Liver (tissue), 9 donors: ENCODE data around the gene NCAM2. TPM values are rescaled to one million over a fixed set of nuclear protein-coding genes. Genes with fewer than 3 reads are reported as not detected.
"Not testable (repeated sequence)": the region's sequence is repeated elsewhere in the genome, so short reads cannot be mapped to it uniquely, and the experiment has no call there.

Experiments used
- DNase-seq: peaks from one replicate; pipeline ENCODE4 v3.0.0-alpha.2; 2017; ENCODE audit warnings: low spot score
- H3K27ac ChIP-seq, 2 donors: one replicate each; pipeline ENCODE4 v1.7.0; 2013; ENCODE audit warnings: inconsistent platforms in 2 of 2, low read length in 2 of 2, control low read depth in 1 of 2, low read depth in 1 of 2, mild to moderate bottlenecking in 1 of 2
- H3K27me3 ChIP-seq, 4 donors: one replicate each; pipeline versions ENCODE4 v1.6.1 to v1.7.0; 2013; ENCODE audit warnings: low read length in 3 of 4, inconsistent platforms in 1 of 4, mild to moderate bottlenecking in 1 of 4, moderate library complexity in 1 of 4; ENCODE audit not compliant: control insufficient read depth in 4 of 4, insufficient read depth in 4 of 4
- H3K36me3 ChIP-seq, 4 donors: one replicate each; pipeline versions ENCODE4 v1.6.1 to v1.7.0; 2013; ENCODE audit warnings: low read length in 3 of 4, mild to moderate bottlenecking in 3 of 4, low read depth in 1 of 4, moderate library complexity in 1 of 4; ENCODE audit not compliant: control insufficient read depth in 4 of 4, insufficient read depth in 3 of 4
- H3K4me1 ChIP-seq, 4 donors: one replicate each; pipeline versions ENCODE4 v1.6.1 to v1.7.0; 2013; ENCODE audit warnings: low read length in 3 of 4, mild to moderate bottlenecking in 3 of 4, moderate library complexity in 1 of 4; ENCODE audit not compliant: control insufficient read depth in 4 of 4, insufficient read depth in 4 of 4
- H3K4me3 ChIP-seq, 3 donors: one replicate each; pipeline versions ENCODE4 v1.6.1 to v1.7.0; 2013; ENCODE audit warnings: low read length in 3 of 3, control low read depth in 1 of 3, low read depth in 1 of 3, mild to moderate bottlenecking in 1 of 3
- H3K9ac ChIP-seq, 2 donors: one replicate each; pipeline ENCODE4 v1.7.0; 2013; ENCODE audit warnings: low read length in 2 of 2, mild to moderate bottlenecking in 2 of 2, moderate library complexity in 2 of 2, control low read depth in 1 of 2, low read depth in 1 of 2
- H3K9me3 ChIP-seq, 4 donors: one replicate each; pipeline versions ENCODE4 v1.6.1 to v1.7.0; 2013; ENCODE audit warnings: low read length in 3 of 4; ENCODE audit not compliant: control insufficient read depth in 4 of 4
- EGR1 ChIP-seq, 2 donors: IDR thresholded peaks; 2 replicates each; pipeline ENCODE4 v1.6.1; 2016 to 2018; ENCODE audit warnings: antibody characterized with exemption in 2 of 2, low read depth in 2 of 2
- FOXA1 ChIP-seq: IDR thresholded peaks from 2 replicates; pipeline ENCODE4 v1.6.1; 2016; ENCODE audit warnings: antibody characterized with exemption
- FOXA2 ChIP-seq: IDR thresholded peaks from 2 replicates; pipeline ENCODE4 v1.6.1; 2016; ENCODE audit warnings: antibody characterized with exemption
- GABPA ChIP-seq, 2 donors: IDR thresholded peaks in 1 of 2; conservative IDR thresholded peaks in 1 of 2; 2 replicates each; pipeline ENCODE4 v1.6.1; 2016; ENCODE audit warnings: antibody characterized with exemption in 2 of 2, mild to moderate bottlenecking in 1 of 2, moderate library complexity in 1 of 2
- HNF4A ChIP-seq, 2 donors: conservative IDR thresholded peaks; 2 replicates each; pipeline ENCODE4 v1.6.1; 2016; ENCODE audit warnings: antibody characterized with exemption in 2 of 2, mild to moderate bottlenecking in 2 of 2
- HNF4G ChIP-seq: IDR thresholded peaks from 2 replicates; pipeline ENCODE4 v1.6.1; 2016; ENCODE audit warnings: antibody characterized with exemption
- JUND ChIP-seq, 2 donors: IDR thresholded peaks; 2 replicates each; pipeline ENCODE4 v1.6.1; 2016; ENCODE audit warnings: antibody characterized with exemption in 2 of 2
- NR2F2 ChIP-seq: IDR thresholded peaks from 2 replicates; pipeline ENCODE4 v1.6.1; 2016; ENCODE audit warnings: antibody characterized with exemption
- RAD21 ChIP-seq, 2 donors: IDR thresholded peaks; 2 replicates each; pipeline ENCODE4 v1.6.1; 2016; ENCODE audit warnings: antibody characterized with exemption in 2 of 2, mild to moderate bottlenecking in 2 of 2
- RXRA ChIP-seq, 2 donors: IDR thresholded peaks; 2 replicates each; pipeline ENCODE4 v1.6.1; 2017 to 2018; ENCODE audit warnings: antibody characterized with exemption in 2 of 2, mild to moderate bottlenecking in 1 of 2
- SP1 ChIP-seq: IDR thresholded peaks from 2 replicates; pipeline ENCODE4 v1.6.1; 2018; ENCODE audit warnings: antibody characterized with exemption, mild to moderate bottlenecking
- TAF1 ChIP-seq: conservative IDR thresholded peaks from 2 replicates; pipeline ENCODE4 v1.6.1; 2016; ENCODE audit warnings: antibody characterized with exemption, mild to moderate bottlenecking
- YY1 ChIP-seq: IDR thresholded peaks from 2 replicates; pipeline ENCODE4 v1.6.1; 2016; ENCODE audit warnings: antibody characterized with exemption, mild to moderate bottlenecking
- WGBS: extraction: QIAGEN DNeasy Blood & Tissue Kit; methylation state at CpG from one replicate; pipeline ENCODE4 v1.1.7; 2013; 5-methylcytosine and 5-hydroxymethylcytosine counted together
- polyA plus RNA-seq, 2 donors: library from polyadenylated mRNA; stranded (reverse) in 1 of 2; unstranded in 1 of 2; fragments of 200-250 nt in 1 of 2; fragments of >200 nt in 1 of 2; fragmentation: Nextera tagmentation in 1 of 2; extraction: Ambion mirVana in 1 of 2; gene quantifications; one replicate each; pipeline versions ENCODE4 v1.2.1 to v1.2.3, GENCODE V29; 2013 to 2015
- total RNA-seq, 2 donors: library from RNA; depleted of rRNA; stranded (reverse); fragments of >200 nt; gene quantifications; one replicate each; pipeline ENCODE4 v1.2.3, GENCODE V29; 2014
- TF ChIP-seq, protein P1 (sequence below): IDR thresholded peaks from 2 replicates; pipeline ENCODE4 v1.6.1; 2016; ENCODE audit warnings: antibody characterized with exemption
- TF ChIP-seq, protein P2 (sequence below): IDR thresholded peaks from 2 replicates; pipeline ENCODE4 v1.6.1; 2016; ENCODE audit warnings: antibody characterized with exemption
- TF ChIP-seq, protein P3 (sequence below): IDR thresholded peaks from 2 replicates; pipeline ENCODE4 v1.6.1; 2016; ENCODE audit warnings: antibody characterized with exemption
- TF ChIP-seq, protein P4 (sequence below): fragments of 150-350 bp; IDR thresholded peaks from 2 replicates; pipeline ENCODE4 v1.5.1; 2017; ENCODE audit warnings: improper control_type of control experiment, low read depth, low read length; ENCODE audit not compliant: missing input control
- TF ChIP-seq, protein P5 (sequence below): IDR thresholded peaks from 2 replicates; pipeline ENCODE4 v1.6.1; 2016; ENCODE audit warnings: antibody characterized with exemption, mild to moderate bottlenecking
- donor health status: healthy.
- donor health status: healthy.
- donor health status: healthy.
- donor health status: healthy.
- donor health status: healthy.

NCAM2 gene
- total and polyA plus RNA-seq, 4 donors = 0.06 to 0.51 (median 0.24) TPM

DNA sequence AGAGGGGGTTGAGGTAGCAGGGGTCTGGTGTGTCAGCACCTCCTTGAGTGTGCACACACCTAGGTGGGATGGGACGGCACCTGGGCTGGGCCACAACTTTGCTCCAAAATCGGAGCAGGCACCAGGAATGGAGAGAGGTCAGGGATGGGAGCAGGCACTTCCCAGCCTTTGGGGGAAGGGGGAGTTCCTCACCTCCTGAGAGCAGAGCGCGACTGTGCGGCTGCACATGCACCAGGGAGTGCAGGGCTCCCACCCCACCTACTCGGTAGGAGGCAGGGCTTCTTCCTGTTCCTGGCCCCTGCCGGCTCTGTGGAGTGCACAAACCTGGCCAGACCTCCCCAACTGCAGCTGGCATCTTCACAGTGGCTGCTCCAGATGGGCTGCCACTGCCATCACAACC is 399.3 kb downstream of the NCAM2 start (continued):
- TF ChIP-seq, protein P1, sequence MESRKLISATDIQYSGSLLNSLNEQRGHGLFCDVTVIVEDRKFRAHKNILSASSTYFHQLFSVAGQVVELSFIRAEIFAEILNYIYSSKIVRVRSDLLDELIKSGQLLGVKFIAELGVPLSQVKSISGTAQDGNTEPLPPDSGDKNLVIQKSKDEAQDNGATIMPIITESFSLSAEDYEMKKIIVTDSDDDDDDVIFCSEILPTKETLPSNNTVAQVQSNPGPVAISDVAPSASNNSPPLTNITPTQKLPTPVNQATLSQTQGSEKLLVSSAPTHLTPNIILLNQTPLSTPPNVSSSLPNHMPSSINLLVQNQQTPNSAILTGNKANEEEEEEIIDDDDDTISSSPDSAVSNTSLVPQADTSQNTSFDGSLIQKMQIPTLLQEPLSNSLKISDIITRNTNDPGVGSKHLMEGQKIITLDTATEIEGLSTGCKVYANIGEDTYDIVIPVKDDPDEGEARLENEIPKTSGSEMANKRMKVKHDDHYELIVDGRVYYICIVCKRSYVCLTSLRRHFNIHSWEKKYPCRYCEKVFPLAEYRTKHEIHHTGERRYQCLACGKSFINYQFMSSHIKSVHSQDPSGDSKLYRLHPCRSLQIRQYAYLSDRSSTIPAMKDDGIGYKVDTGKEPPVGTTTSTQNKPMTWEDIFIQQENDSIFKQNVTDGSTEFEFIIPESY = no peak
- TF ChIP-seq GABPA (IDR thresholded peaks at IDR 0.05 in 1 of 2, conservative IDR thresholded peaks at IDR 0.05 in 1 of 2) (no peak), FOXA1 (no peak), FOXA2 (no peak), JUND (IDR thresholded peaks at IDR 0.05) (no peak), EGR1 (IDR thresholded peaks at IDR 0.05; ENCODE audit: low read depth in 2 of 2) (no peak), HNF4A (conservative IDR thresholded peaks at IDR 0.05) (no peak)

DNA sequence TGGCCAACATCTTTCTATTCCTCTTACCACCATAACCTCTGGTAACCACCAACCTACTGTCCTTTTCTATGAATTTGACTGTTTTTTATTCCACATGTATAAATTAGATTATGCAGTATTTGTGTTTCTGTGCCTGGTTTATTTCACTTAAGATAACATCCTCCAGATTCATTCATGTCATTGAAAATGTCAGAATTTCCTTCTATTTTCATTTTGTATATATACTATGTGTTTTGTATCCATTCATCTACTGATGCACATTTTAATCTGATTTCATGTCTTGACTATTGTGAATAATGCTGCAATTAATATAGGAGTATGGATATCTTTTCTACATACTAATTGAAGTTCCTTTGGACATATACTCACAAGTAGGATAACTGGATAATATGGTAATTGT is 403.2 kb downstream of the NCAM2 start:
- peaks cover 0 to 11% (median 5%) of the 10 kb centered on the region in 4 donors for H3K9me3 ChIP-seq
- no peak overlapping the region for H3K9ac ChIP-seq
- DNase-seq = no peak
- no peak overlapping the region for H3K27ac ChIP-seq
- H3K4me3 ChIP-seq = no peak overlapping the region
- TF ChIP-seq, protein P2, sequence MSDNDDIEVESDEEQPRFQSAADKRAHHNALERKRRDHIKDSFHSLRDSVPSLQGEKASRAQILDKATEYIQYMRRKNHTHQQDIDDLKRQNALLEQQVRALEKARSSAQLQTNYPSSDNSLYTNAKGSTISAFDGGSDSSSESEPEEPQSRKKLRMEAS = no peak
- TF ChIP-seq TAF1 (no peak), YY1 (no peak), RXRA (IDR thresholded peaks at IDR 0.05) (no peak), SP1 (no peak), FOXA2 (no peak), FOXA1 (no peak), NR2F2 (no peak), HNF4G (no peak), GABPA (IDR thresholded peaks at IDR 0.05 in 1 of 2, conservative IDR thresholded peaks at IDR 0.05 in 1 of 2) (no peak), HNF4A (conservative IDR thresholded peaks at IDR 0.05) (no peak), RAD21 (IDR thresholded peaks at IDR 0.05) (no peak), JUND (IDR thresholded peaks at IDR 0.05) (no peak), EGR1 (IDR thresholded peaks at IDR 0.05; ENCODE audit: low read depth in 2 of 2) (no peak)
- TF ChIP-seq, protein P3, sequence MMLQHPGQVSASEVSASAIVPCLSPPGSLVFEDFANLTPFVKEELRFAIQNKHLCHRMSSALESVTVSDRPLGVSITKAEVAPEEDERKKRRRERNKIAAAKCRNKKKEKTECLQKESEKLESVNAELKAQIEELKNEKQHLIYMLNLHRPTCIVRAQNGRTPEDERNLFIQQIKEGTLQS = no peak
- TF ChIP-seq, protein P4, sequence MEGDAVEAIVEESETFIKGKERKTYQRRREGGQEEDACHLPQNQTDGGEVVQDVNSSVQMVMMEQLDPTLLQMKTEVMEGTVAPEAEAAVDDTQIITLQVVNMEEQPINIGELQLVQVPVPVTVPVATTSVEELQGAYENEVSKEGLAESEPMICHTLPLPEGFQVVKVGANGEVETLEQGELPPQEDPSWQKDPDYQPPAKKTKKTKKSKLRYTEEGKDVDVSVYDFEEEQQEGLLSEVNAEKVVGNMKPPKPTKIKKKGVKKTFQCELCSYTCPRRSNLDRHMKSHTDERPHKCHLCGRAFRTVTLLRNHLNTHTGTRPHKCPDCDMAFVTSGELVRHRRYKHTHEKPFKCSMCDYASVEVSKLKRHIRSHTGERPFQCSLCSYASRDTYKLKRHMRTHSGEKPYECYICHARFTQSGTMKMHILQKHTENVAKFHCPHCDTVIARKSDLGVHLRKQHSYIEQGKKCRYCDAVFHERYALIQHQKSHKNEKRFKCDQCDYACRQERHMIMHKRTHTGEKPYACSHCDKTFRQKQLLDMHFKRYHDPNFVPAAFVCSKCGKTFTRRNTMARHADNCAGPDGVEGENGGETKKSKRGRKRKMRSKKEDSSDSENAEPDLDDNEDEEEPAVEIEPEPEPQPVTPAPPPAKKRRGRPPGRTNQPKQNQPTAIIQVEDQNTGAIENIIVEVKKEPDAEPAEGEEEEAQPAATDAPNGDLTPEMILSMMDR = no peak
- TF ChIP-seq, protein P1 = no peak
- TF ChIP-seq, protein P5, sequence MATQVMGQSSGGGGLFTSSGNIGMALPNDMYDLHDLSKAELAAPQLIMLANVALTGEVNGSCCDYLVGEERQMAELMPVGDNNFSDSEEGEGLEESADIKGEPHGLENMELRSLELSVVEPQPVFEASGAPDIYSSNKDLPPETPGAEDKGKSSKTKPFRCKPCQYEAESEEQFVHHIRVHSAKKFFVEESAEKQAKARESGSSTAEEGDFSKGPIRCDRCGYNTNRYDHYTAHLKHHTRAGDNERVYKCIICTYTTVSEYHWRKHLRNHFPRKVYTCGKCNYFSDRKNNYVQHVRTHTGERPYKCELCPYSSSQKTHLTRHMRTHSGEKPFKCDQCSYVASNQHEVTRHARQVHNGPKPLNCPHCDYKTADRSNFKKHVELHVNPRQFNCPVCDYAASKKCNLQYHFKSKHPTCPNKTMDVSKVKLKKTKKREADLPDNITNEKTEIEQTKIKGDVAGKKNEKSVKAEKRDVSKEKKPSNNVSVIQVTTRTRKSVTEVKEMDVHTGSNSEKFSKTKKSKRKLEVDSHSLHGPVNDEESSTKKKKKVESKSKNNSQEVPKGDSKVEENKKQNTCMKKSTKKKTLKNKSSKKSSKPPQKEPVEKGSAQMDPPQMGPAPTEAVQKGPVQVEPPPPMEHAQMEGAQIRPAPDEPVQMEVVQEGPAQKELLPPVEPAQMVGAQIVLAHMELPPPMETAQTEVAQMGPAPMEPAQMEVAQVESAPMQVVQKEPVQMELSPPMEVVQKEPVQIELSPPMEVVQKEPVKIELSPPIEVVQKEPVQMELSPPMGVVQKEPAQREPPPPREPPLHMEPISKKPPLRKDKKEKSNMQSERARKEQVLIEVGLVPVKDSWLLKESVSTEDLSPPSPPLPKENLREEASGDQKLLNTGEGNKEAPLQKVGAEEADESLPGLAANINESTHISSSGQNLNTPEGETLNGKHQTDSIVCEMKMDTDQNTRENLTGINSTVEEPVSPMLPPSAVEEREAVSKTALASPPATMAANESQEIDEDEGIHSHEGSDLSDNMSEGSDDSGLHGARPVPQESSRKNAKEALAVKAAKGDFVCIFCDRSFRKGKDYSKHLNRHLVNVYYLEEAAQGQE = no peak
- H3K27me3 ChIP-seq = no peaks in the 10 kb centered on the region
- no peaks in the 10 kb centered on the region for H3K36me3 ChIP-seq
- H3K4me1 ChIP-seq = no peaks in the 10 kb centered on the region

DNA sequence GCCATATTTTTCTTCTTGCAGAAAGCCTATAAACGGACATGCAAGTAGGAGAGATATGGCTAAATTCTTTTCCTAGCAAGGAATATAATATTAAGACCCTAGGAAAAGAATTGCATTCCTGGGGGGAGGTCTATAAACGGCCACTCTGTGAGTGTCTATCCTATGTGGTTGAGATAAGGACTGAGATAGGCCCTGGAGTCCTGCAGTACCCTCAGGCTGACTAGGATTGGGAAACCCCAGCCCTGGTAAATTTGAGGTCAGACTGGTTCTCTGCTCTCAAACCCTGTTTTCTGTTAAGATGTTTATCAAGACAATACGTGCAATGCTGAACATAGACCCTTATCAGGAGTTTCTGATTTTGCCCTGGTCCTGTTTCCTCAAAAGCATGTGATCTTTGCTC is 404.0 kb downstream of the NCAM2 start:
- not testable (repeated sequence) for H3K4me1 ChIP-seq, DNase-seq, H3K9ac ChIP-seq, H3K27ac ChIP-seq, H3K36me3 ChIP-seq, H3K27me3 ChIP-seq, H3K9me3 ChIP-seq, H3K4me3 ChIP-seq
- 68% methylated on average over 3 of the region's 3 CpGs for WGBS

DNA sequence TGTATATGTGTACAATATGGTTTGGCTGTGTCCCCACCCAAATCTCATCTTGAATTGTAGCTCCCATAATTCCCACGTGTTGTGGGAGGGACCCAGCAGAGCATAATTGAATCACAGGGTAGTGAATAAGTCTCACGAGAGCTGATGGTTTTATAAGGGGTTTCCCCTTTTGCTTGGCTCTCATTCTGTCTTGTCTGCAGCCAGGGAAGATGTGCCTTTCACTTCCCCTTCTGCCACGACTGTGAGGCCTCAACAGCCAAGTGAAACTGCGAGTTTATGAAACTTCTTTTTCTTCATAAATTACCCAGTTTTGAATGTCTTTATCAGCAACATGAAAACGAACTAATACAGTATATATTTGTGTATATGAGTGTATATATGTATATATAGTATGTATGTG is 406.1 kb downstream of the NCAM2 start:
- H3K4me3 ChIP-seq, H3K27ac ChIP-seq, H3K36me3 ChIP-seq, H3K27me3 ChIP-seq, H3K9ac ChIP-seq, DNase-seq, H3K4me1 ChIP-seq, H3K9me3 ChIP-seq: not testable (repeated sequence)
- WGBS = 59% methylated on average over 5 of the region's 5 CpGs
